Measurements from ENCODE around the gene MGAT4A.
A peak's percentile ranks its signal among the peaks of the same experiment; 100 is the strongest.
"Not testable (repeated sequence)": the region's sequence is repeated elsewhere in the genome, so short reads cannot be mapped to it uniquely, and the experiment has no call there.

MGAT4A gene

DNA sequence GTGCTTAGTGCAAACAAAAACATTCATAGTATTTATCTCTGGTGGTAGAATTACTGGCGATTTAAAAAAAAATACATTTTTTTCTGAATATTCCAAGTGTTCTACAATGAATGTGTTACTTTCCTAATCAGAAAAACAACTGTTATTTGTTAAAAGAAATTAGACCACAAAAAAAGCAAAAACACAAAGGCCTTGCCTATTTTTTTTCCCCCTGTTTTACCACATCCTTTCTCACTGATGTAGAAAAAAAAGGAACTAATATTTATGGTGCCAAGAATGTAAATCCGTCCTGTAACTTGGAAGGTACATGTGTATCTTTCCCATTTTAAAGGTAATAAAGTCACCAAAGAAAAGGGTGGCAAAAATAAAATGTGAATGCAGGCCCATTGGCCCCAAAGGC is 28.4 kb upstream of the MGAT4A start:
- no peak overlapping the region for H3K18ac ChIP-seq (ENCODE audit: low read length)
- H2BK120ac ChIP-seq (ENCODE audit: low read depth, low read length): no peak overlapping the region
- no peak overlapping the region for H3K4me3 ChIP-seq (ENCODE audit: low read length in 2 of 2)
- no peak overlapping the region for H3K9ac ChIP-seq (ENCODE audit: low read depth, low read length, poor library complexity)
- H4K91ac ChIP-seq (ENCODE audit: low read depth, low read length, poor library complexity): no peak overlapping the region
- H3K14ac ChIP-seq (ENCODE audit: low read length): no peak overlapping the region
- no peak overlapping the region for H3K4ac ChIP-seq (ENCODE audit: low read length)
- WGBS, 2 donors (ENCODE audit: extremely low coverage in 2 of 2, insufficient read length in 2 of 2, insufficient replicate concordance in 1 of 2): no CpG with 5 or more reads among the region's 2 CpGs
- no peak overlapping the region for H2AK5ac ChIP-seq (ENCODE audit: low read depth, low read length)
- peaks cover 0 to 14% (median 0%) of the 10 kb centered on the region in 3 experiments for H3K27me3 ChIP-seq (ENCODE audit: control insufficient read depth in 3 of 3, insufficient read depth in 3 of 3, low read depth in 1 of 3, low read length in 3 of 3)
- no peaks in the 10 kb centered on the region for H3K79me1 ChIP-seq (ENCODE audit: low read depth, low read length)
- no peak overlapping the region for H3K27ac ChIP-seq (replicated peaks; ENCODE audit: low read length)
- no peak overlapping the region for H2BK5ac ChIP-seq (ENCODE audit: low read length)
- H2BK15ac ChIP-seq (ENCODE audit: low read length): no peak overlapping the region
- H3K9me3 ChIP-seq (replicated peaks in 1 of 2; ENCODE audit: control insufficient read depth in 2 of 2, insufficient read depth in 1 of 2, low read depth in 1 of 2, low read length in 2 of 2): no peaks in the 10 kb centered on the region
- H3K36me3 ChIP-seq (replicated peaks in 1 of 2; ENCODE audit: control insufficient read depth in 2 of 2, insufficient read depth in 2 of 2, low read length in 2 of 2): no peaks in the 10 kb centered on the region
- H3K4me1 ChIP-seq (ENCODE audit: control insufficient read depth in 2 of 2, insufficient read depth in 1 of 2, low read depth in 1 of 2, low read length in 2 of 2): peaks cover 0 to 3% of the 10 kb centered on the region in 2 donors
- H2BK12ac ChIP-seq (ENCODE audit: low read length): no peak overlapping the region
- H3K4me2 ChIP-seq (ENCODE audit: insufficient read depth, low read length, poor library complexity, severe bottlenecking): no peak overlapping the region
- no peak overlapping the region for H3K23ac ChIP-seq (ENCODE audit: low read depth, low read length, poor library complexity)
- H2AFZ ChIP-seq (ENCODE audit: low read length): no peak overlapping the region
- H4K8ac ChIP-seq (ENCODE audit: low read depth, low read length): no peak overlapping the region
- DNase-seq (ENCODE audit: low spot score): no peak

DNA sequence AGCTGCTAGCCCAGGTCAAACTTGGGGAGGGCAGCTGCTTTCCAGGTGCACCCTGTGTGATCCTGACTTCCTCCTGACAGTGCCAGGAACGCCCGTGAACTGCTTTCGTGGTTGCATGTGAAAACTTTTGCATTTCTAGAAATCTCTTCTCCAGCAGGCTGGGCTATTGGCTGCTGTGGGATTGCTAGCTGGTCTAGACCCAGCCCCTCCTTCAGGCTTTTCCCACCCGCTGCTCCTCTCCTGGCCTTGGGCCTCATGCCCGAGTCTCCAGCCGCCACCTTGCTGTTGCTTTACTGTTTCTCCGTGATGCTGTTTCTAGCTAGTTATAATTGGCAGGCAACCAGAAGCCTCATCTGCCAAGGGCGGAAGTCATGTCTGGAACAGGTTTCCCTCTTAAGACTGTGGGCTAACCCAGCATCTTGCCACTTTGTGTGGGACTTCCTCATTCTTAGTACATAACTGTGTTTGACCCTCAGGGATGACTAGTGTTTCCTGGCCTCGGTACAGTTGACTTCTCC is 27.0 kb upstream of the MGAT4A start:
- no peak overlapping the region for H3K18ac ChIP-seq (ENCODE audit: low read length)

DNA sequence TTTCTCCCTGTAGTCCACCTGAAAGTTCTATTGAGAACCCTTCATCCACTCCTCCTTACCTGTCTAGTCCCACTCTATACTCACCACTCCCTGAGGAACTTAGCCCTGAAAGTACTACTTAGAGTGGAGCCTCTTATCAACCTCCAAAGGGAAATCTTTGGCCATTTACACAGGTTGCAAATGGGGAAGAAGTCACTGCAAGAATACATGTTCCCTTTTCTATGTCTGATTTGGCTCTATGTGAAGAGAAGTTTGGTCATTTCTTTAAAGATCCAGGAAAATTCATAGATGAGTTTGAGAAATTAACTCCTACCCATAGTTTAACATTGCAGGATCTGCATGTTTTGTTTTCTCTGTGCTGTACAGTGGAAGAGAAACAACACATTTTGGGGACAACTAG is 22.9 kb upstream of the MGAT4A start:
- Histone ChIP-seq H3K18ac (ENCODE audit: low read length) (no peak overlapping the region), H4K8ac (ENCODE audit: low read depth, low read length) (no peak overlapping the region), H2BK12ac (ENCODE audit: low read length) (no peak overlapping the region), H2AK5ac (ENCODE audit: low read depth, low read length) (no peak overlapping the region), H2BK5ac (ENCODE audit: low read length) (no peak overlapping the region), H2AFZ (ENCODE audit: low read length) (no peak overlapping the region), H2BK15ac (ENCODE audit: low read length) (no peak overlapping the region), H3K79me1 (ENCODE audit: low read depth, low read length) (no peaks in the 10 kb centered on the region), H3K4me2 (ENCODE audit: insufficient read depth, low read length, poor library complexity, severe bottlenecking) (no peak overlapping the region), H3K4me1 (ENCODE audit: control insufficient read depth in 2 of 2, insufficient read depth in 1 of 2, low read depth in 1 of 2, low read length in 2 of 2) (no peaks in the 10 kb centered on the region), H3K27me3 (ENCODE audit: control insufficient read depth in 3 of 3, insufficient read depth in 3 of 3, low read depth in 1 of 3, low read length in 3 of 3) (peaks cover 0 to 18% (median 0%) of the 10 kb centered on the region in 3 experiments), H3K27ac (replicated peaks; ENCODE audit: low read length) (no peak overlapping the region), H4K91ac (ENCODE audit: low read depth, low read length, poor library complexity) (no peak overlapping the region), H3K14ac (ENCODE audit: low read length) (no peak overlapping the region), H3K4ac (ENCODE audit: low read length) (no peak overlapping the region), H3K4me3 (ENCODE audit: low read length in 2 of 2) (no peak overlapping the region), H3K23ac (ENCODE audit: low read depth, low read length, poor library complexity) (no peak overlapping the region), H3K9me3 (replicated peaks in 1 of 2; ENCODE audit: control insufficient read depth in 2 of 2, insufficient read depth in 1 of 2, low read depth in 1 of 2, low read length in 2 of 2) (no peaks in the 10 kb centered on the region), H2BK120ac (ENCODE audit: low read depth, low read length) (no peak overlapping the region), H3K36me3 (replicated peaks in 1 of 2; ENCODE audit: control insufficient read depth in 2 of 2, insufficient read depth in 2 of 2, low read length in 2 of 2) (no peaks in the 10 kb centered on the region), H3K9ac (ENCODE audit: low read depth, low read length, poor library complexity) (no peak overlapping the region)
- no peak for DNase-seq (ENCODE audit: low spot score)

More for the DNA sequence above, 27.0 kb upstream of the MGAT4A start:
- Histone ChIP-seq H2AK5ac (ENCODE audit: low read depth, low read length) (no peak overlapping the region), H2BK120ac (ENCODE audit: low read depth, low read length) (no peak overlapping the region), H3K14ac (ENCODE audit: low read length) (no peak overlapping the region), H3K4ac (ENCODE audit: low read length) (no peak overlapping the region), H2BK5ac (ENCODE audit: low read length) (no peak overlapping the region), H3K9ac (ENCODE audit: low read depth, low read length, poor library complexity) (no peak overlapping the region), H3K9me3 (replicated peaks in 1 of 2; ENCODE audit: control insufficient read depth in 2 of 2, insufficient read depth in 1 of 2, low read depth in 1 of 2, low read length in 2 of 2) (no peaks in the 10 kb centered on the region), H3K4me3 (ENCODE audit: low read length in 2 of 2) (no peak overlapping the region), H3K79me1 (ENCODE audit: low read depth, low read length) (no peaks in the 10 kb centered on the region), H2AFZ (ENCODE audit: low read length) (no peak overlapping the region), H3K36me3 (replicated peaks in 1 of 2; ENCODE audit: control insufficient read depth in 2 of 2, insufficient read depth in 2 of 2, low read length in 2 of 2) (no peaks in the 10 kb centered on the region), H3K27ac (replicated peaks; ENCODE audit: low read length) (no peak overlapping the region), H3K4me1 (ENCODE audit: control insufficient read depth in 2 of 2, insufficient read depth in 1 of 2, low read depth in 1 of 2, low read length in 2 of 2) (peaks cover 0 to 3% of the 10 kb centered on the region in 2 donors), H3K27me3 (ENCODE audit: control insufficient read depth in 3 of 3, insufficient read depth in 3 of 3, low read depth in 1 of 3, low read length in 3 of 3) (peaks cover 0 to 18% (median 0%) of the 10 kb centered on the region in 3 experiments), H3K23ac (ENCODE audit: low read depth, low read length, poor library complexity) (no peak overlapping the region), H2BK12ac (ENCODE audit: low read length) (no peak overlapping the region), H4K8ac (ENCODE audit: low read depth, low read length) (peak overlapping the region; percentile 4), H4K91ac (ENCODE audit: low read depth, low read length, poor library complexity) (no peak overlapping the region), H2BK15ac (ENCODE audit: low read length) (no peak overlapping the region), H3K4me2 (ENCODE audit: insufficient read depth, low read length, poor library complexity, severe bottlenecking) (no peak overlapping the region)
- WGBS, 2 donors (ENCODE audit: extremely low coverage in 2 of 2, insufficient read length in 2 of 2, insufficient replicate concordance in 1 of 2): no CpG with 5 or more reads among the region's 9 CpGs
- no peak for DNase-seq (ENCODE audit: low spot score)

DNA sequence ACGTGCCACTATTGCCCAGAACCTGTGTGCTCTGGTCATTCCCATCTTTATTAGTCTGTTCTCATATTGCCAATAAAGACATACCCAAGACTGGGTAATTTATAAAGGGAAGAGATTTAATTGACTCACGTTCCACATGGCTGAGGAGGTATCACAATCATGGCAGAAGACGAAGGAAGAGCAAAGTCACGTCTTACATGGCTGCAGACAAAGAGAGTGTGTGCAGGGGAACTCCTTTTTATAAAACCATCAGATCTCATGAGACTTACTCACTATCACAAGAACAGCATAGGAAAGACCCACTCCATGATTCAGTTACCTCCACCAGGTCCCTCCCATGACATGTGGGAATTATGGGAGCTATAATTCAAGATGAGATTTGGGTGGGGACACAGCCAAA is 21.8 kb upstream of the MGAT4A start:
- H2BK12ac ChIP-seq (ENCODE audit: low read length); H2BK5ac ChIP-seq (ENCODE audit: low read length); H3K14ac ChIP-seq (ENCODE audit: low read length); H3K23ac ChIP-seq (ENCODE audit: low read depth, low read length, poor library complexity); H2BK15ac ChIP-seq (ENCODE audit: low read length); H3K4me2 ChIP-seq (ENCODE audit: insufficient read depth, low read length, poor library complexity, severe bottlenecking); H2AFZ ChIP-seq (ENCODE audit: low read length); H3K9ac ChIP-seq (ENCODE audit: low read depth, low read length, poor library complexity); H3K18ac ChIP-seq (ENCODE audit: low read length); H3K36me3 ChIP-seq (replicated peaks in 1 of 2; ENCODE audit: control insufficient read depth in 2 of 2, insufficient read depth in 2 of 2, low read length in 2 of 2); H3K9me3 ChIP-seq (replicated peaks in 1 of 2; ENCODE audit: control insufficient read depth in 2 of 2, insufficient read depth in 1 of 2, low read depth in 1 of 2, low read length in 2 of 2); H3K4me3 ChIP-seq (ENCODE audit: low read length in 2 of 2); H3K4ac ChIP-seq (ENCODE audit: low read length); H2BK120ac ChIP-seq (ENCODE audit: low read depth, low read length); DNase-seq (ENCODE audit: low spot score); H3K27ac ChIP-seq (replicated peaks; ENCODE audit: low read length); H4K8ac ChIP-seq (ENCODE audit: low read depth, low read length); H3K4me1 ChIP-seq (ENCODE audit: control insufficient read depth in 2 of 2, insufficient read depth in 1 of 2, low read depth in 1 of 2, low read length in 2 of 2); H2AK5ac ChIP-seq (ENCODE audit: low read depth, low read length); H4K91ac ChIP-seq (ENCODE audit: low read depth, low read length, poor library complexity); H3K79me1 ChIP-seq (ENCODE audit: low read depth, low read length): not testable (repeated sequence)
- WGBS, 2 donors (ENCODE audit: extremely low coverage in 2 of 2, insufficient read length in 2 of 2, insufficient replicate concordance in 1 of 2): no CpG with 5 or more reads among the region's 4 CpGs
- peaks cover 0 to 12% (median 0%) of the 10 kb centered on the region in 3 experiments for H3K27me3 ChIP-seq (ENCODE audit: control insufficient read depth in 3 of 3, insufficient read depth in 3 of 3, low read depth in 1 of 3, low read length in 3 of 3)

All from neuronal stem cell (in vitro differentiated cells).